ENCODE data around the gene OR6K2. TPM values are rescaled to one million over a fixed set of nuclear protein-coding genes. Genes with fewer than 3 reads are reported as not detected.

OR6K2 gene
- total RNA-seq, 1 donor from 2014 or later: not detected

GRCh38 chr1:158675563-158676323, 24.7 kb downstream of the OR6K2 start:
- no peaks in the 10 kb centered on the region for H3K36me3 Mint-ChIP-seq (ENCODE audit: low read depth)
- no peak overlapping the region for H3K27ac Mint-ChIP-seq (ENCODE audit: unreplicated experiment)

DNA sequence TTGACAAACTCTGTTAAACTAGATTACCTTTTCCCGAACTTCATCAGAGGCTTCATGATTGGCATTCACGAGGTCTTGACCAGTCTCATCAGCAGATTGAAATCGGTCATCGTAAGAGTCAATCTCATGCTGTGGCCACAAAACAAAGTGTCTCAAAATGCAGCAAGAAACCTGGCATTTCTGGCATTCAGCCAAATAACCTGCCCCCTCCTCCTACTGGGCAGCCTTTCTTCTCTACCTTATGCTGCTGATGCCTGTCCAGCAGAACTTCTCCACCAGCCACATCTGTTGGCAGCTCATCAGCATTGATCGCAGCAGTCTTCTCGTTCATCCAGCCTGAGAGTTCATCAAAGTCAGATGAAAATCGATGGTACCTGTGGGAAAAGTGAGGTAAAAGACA, 26.1 kb downstream of the OR6K2 start:
- Mint-ChIP-seq H3K27me3 (ENCODE audit: low read depth) (no peaks in the 10 kb centered on the region), H3K9me3 (ENCODE audit: low read depth) (no peaks in the 10 kb centered on the region), H3K4me3 (ENCODE audit: unreplicated experiment) (no peak overlapping the region), H3K27ac (ENCODE audit: unreplicated experiment) (no peak overlapping the region), H3K4me1 (ENCODE audit: low read depth) (no peaks in the 10 kb centered on the region), H3K36me3 (ENCODE audit: low read depth) (no peaks in the 10 kb centered on the region)
- no peak for TF ChIP-seq CTCF (IDR thresholded peaks at IDR 0.05)
- no peak for DNase-seq (ENCODE audit: low spot score)

More at GRCh38 chr1:158675563-158676323, 24.7 kb downstream of the OR6K2 start:
- Mint-ChIP-seq H3K4me3 (ENCODE audit: unreplicated experiment) (no peak overlapping the region), H3K27me3 (ENCODE audit: low read depth) (peaks cover 4% of the 10 kb centered on the region), H3K4me1 (ENCODE audit: low read depth) (no peaks in the 10 kb centered on the region), H3K9me3 (ENCODE audit: low read depth) (no peaks in the 10 kb centered on the region)
- no peak for DNase-seq (ENCODE audit: low spot score)
- no peak for TF ChIP-seq CTCF (IDR thresholded peaks at IDR 0.05)

- no peak overlapping the region for H3K4me3 Mint-ChIP-seq (ENCODE audit: unreplicated experiment)
- TF ChIP-seq CTCF (IDR thresholded peaks at IDR 0.05): no peak
- no peaks in the 10 kb centered on the region for H3K9me3 Mint-ChIP-seq (ENCODE audit: low read depth)
- no peaks in the 10 kb centered on the region for H3K4me1 Mint-ChIP-seq (ENCODE audit: low read depth)
- H3K27me3 Mint-ChIP-seq (ENCODE audit: low read depth): peaks cover 8% of the 10 kb centered on the region
- no peak for DNase-seq (ENCODE audit: low spot score)
- no peak overlapping the region for H3K27ac Mint-ChIP-seq (ENCODE audit: unreplicated experiment)
- no peaks in the 10 kb centered on the region for H3K36me3 Mint-ChIP-seq (ENCODE audit: low read depth)
Observed at GRCh38 chr1:158666037-158666436, 34.4 kb downstream of the OR6K2 start.

DNA sequence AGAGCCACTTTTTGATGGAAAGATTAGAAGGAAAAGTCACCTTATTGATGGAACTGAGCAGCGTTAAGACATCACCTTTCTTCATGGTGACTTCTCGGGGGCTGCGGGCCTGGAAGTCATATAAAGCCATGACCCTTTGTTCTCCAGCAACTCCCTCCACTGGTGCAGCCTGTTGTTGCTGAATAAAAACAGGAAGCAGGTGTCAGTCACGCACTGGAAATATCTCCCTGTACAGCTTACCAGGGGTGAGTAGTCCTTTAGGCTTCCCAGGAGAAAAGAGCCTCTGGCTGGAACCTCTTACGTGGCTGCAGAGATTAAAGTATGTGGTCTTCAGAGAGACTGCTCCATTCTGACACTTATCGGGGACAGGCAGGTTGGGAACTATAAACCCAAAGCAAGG, 45.9 kb downstream of the OR6K2 start:
- H3K4me1 Mint-ChIP-seq (ENCODE audit: low read depth): no peaks in the 10 kb centered on the region
- no peaks in the 10 kb centered on the region for H3K36me3 Mint-ChIP-seq (ENCODE audit: low read depth)
- H3K27me3 Mint-ChIP-seq (ENCODE audit: low read depth): no peaks in the 10 kb centered on the region
- DNase-seq (ENCODE audit: low spot score): no peak
- H3K4me3 Mint-ChIP-seq (ENCODE audit: unreplicated experiment): no peak overlapping the region
- H3K27ac Mint-ChIP-seq (ENCODE audit: unreplicated experiment): no peak overlapping the region
- no peaks in the 10 kb centered on the region for H3K9me3 Mint-ChIP-seq (ENCODE audit: low read depth)
- no peak for TF ChIP-seq CTCF (IDR thresholded peaks at IDR 0.05)

GRCh38 chr1:158654086-158654485, 46.4 kb downstream of the OR6K2 start:
- H3K36me3 Mint-ChIP-seq (ENCODE audit: low read depth): no peaks in the 10 kb centered on the region
- no peak for TF ChIP-seq CTCF (IDR thresholded peaks at IDR 0.05)
- no peak for DNase-seq (ENCODE audit: low spot score)
- no peaks in the 10 kb centered on the region for H3K27me3 Mint-ChIP-seq (ENCODE audit: low read depth)
- H3K4me1 Mint-ChIP-seq (ENCODE audit: low read depth): no peaks in the 10 kb centered on the region
- H3K9me3 Mint-ChIP-seq (ENCODE audit: low read depth): no peaks in the 10 kb centered on the region
- no peak overlapping the region for H3K4me3 Mint-ChIP-seq (ENCODE audit: unreplicated experiment)
- H3K27ac Mint-ChIP-seq (ENCODE audit: unreplicated experiment): no peak overlapping the region

All from chondrocyte (in vitro differentiated cells).